IPS-20b (cell line): ENCODE measurements around the gene ARHGAP42.

Experiments
- H3K27ac ChIP-seq: one replicate; pipeline ENCODE4 v1.5.1; 2013; ENCODE audit warnings: low read length
- H3K27me3 ChIP-seq: 2 replicates; pipeline ENCODE4 v1.6.1; 2013; ENCODE audit warnings: mild to moderate bottlenecking, low read length, inconsistent platforms; ENCODE audit not compliant: insufficient read depth
- H3K36me3 ChIP-seq: 2 replicates; pipeline ENCODE4 v1.6.1; 2013; ENCODE audit warnings: low read depth, mild to moderate bottlenecking, inconsistent platforms, low read length, moderate library complexity; ENCODE audit not compliant: insufficient read depth
- H3K4me1 ChIP-seq: 2 replicates; pipeline ENCODE4 v1.6.1; 2013; ENCODE audit warnings: mild to moderate bottlenecking, control low read depth, inconsistent platforms, low read length, moderate library complexity; ENCODE audit not compliant: insufficient read depth
- H3K4me3 ChIP-seq: 2 replicates; pipeline ENCODE4 v1.5.1; 2013; ENCODE audit warnings: mild to moderate bottlenecking, low read length, inconsistent platforms
- H3K9ac ChIP-seq: 2 replicates; pipeline ENCODE4 v1.6.1; 2013; ENCODE audit warnings: low read depth, mild to moderate bottlenecking, inconsistent platforms, low read length, moderate library complexity
- H3K9me3 ChIP-seq: 2 replicates; pipeline ENCODE4 v1.6.1; 2013; ENCODE audit warnings: mild to moderate bottlenecking, low read depth, low read length, inconsistent platforms; ENCODE audit not compliant: insufficient read depth

ARHGAP42 gene

DNA sequence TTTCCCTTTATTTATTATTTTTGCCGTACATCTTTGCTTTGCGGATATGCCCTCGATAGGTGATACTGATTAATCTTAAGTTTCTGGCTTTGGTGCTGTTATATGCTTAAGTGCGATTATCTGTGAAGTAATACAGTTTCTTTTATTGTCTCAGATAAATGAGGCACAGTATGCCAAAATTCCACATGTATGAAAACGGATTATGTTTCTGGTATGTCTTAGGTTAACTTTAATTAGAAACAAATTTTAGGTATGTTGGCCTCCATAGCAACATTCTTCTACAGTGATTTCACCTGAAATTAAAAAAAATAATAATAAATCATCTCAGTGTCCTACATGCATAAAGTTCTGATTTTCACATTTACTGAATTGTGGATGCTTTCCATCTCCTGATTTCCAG is 119.2 kb downstream of the ARHGAP42 start:
- H3K9me3 ChIP-seq: no peaks in the 10 kb centered on the region
- no peak overlapping the region for H3K9ac ChIP-seq
- no peaks in the 10 kb centered on the region for H3K36me3 ChIP-seq
- H3K27me3 ChIP-seq: no peaks in the 10 kb centered on the region
- H3K27ac ChIP-seq: no peak overlapping the region
- peaks cover 7% of the 10 kb centered on the region; the same call in 1 of the 2 replicates for H3K4me1 ChIP-seq
- H3K4me3 ChIP-seq: no peak overlapping the region

DNA sequence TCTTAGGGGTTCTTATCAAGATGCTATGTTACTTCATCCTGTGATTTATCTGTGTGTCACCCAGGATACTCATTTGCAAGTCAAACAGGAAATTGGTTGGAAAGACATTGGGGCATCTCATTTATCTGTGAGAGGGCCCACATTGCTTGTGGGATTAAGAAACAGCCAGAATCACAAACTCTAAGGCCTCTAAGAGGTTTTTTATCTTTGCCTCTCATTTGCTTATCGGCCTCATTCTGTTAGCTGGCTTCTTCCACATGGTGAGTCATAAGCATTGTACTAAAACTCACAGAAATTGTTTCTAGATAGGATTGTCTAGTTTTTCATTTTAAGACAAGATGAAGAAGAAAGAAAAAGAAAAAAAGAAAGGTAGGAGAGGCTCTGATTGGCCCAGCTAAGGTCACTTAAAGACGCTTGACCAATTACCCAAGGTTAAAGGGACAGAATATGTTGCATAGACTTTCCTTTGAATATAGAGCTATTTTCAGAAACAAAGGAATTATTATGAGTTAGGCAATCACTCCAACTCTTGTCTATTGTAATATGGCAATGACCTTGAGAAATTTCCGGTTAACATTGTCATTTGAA is 121.9 kb downstream of the ARHGAP42 start:
- no peak overlapping the region for H3K27ac ChIP-seq
- H3K27me3 ChIP-seq: no peaks in the 10 kb centered on the region
- H3K36me3 ChIP-seq: no peaks in the 10 kb centered on the region
- no peaks in the 10 kb centered on the region for H3K9me3 ChIP-seq
- H3K9ac ChIP-seq: peak overlapping the region; percentile 50; the same call in 1 of the 2 replicates
- H3K4me1 ChIP-seq: peaks cover 15% of the 10 kb centered on the region; the same call in 1 of the 2 replicates
- no peak overlapping the region for H3K4me3 ChIP-seq

- H3K27me3 ChIP-seq: no peaks in the 10 kb centered on the region
- H3K4me1 ChIP-seq: peaks cover 15% of the 10 kb centered on the region; the same call in 1 of the 2 replicates
- no peak overlapping the region for H3K27ac ChIP-seq
- H3K9ac ChIP-seq: no peak overlapping the region
- H3K9me3 ChIP-seq: no peaks in the 10 kb centered on the region
- no peaks in the 10 kb centered on the region for H3K36me3 ChIP-seq
- H3K4me3 ChIP-seq: no peak overlapping the region
Measured at GRCh38 chr11:100810146-100810545, 123.1 kb downstream of the ARHGAP42 start.

DNA sequence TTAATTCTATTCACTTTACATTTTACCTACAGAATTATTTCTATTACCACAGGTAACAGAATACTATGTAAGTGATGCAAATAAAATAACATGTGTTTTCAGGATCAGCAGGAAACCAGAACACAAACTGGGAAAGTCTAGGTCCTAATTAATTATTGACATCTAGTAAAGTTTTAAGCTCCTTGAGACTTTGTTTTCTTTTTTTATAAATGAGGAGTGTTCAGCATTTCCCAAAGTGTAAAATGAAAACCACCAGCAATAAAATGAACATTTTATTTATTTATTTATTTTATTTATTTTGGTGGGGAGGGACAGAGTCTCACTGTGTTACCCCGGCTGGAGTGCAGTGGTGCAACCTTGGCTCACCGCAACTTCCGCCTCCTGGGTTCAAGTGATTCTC is 123.6 kb downstream of the ARHGAP42 start:
- no peak overlapping the region for H3K9ac ChIP-seq
- H3K4me1 ChIP-seq: peaks cover 15% of the 10 kb centered on the region; the same call in 1 of the 2 replicates
- no peaks in the 10 kb centered on the region for H3K9me3 ChIP-seq
- no peaks in the 10 kb centered on the region for H3K36me3 ChIP-seq
- H3K27ac ChIP-seq: no peak overlapping the region
- no peak overlapping the region for H3K4me3 ChIP-seq
- no peaks in the 10 kb centered on the region for H3K27me3 ChIP-seq

DNA sequence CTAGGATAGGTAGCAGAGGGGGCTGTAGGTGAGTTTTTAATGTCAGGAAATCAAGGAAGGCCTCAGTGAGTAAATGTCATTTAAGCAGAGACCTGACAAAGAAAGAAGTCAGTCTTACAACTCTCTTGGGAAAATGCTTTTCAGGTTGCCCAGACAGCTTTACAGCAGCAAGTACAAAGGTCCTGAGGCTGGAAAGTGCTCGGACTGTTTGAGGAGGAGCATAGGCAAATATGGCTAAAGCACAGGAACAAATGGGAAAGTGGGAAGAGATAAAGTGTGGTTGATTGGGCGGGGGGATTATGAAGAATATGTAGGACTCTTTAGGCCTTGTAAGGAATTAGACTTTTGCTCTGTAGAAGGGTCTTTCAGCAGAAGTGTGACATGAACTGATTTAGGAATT is 125.4 kb downstream of the ARHGAP42 start:
- H3K27me3 ChIP-seq: no peaks in the 10 kb centered on the region
- H3K9me3 ChIP-seq: no peaks in the 10 kb centered on the region
- H3K36me3 ChIP-seq: no peaks in the 10 kb centered on the region
- H3K27ac ChIP-seq: no peak overlapping the region
- no peak overlapping the region for H3K9ac ChIP-seq
- H3K4me1 ChIP-seq: peaks cover 15% of the 10 kb centered on the region; the same call in 1 of the 2 replicates
- no peak overlapping the region for H3K4me3 ChIP-seq

- H3K9ac ChIP-seq: no peak overlapping the region
- no peaks in the 10 kb centered on the region for H3K36me3 ChIP-seq
- no peaks in the 10 kb centered on the region for H3K9me3 ChIP-seq
- H3K27me3 ChIP-seq: no peaks in the 10 kb centered on the region
- H3K27ac ChIP-seq: no peak overlapping the region
- H3K4me1 ChIP-seq: peaks cover 8% of the 10 kb centered on the region
- H3K4me3 ChIP-seq: no peak overlapping the region
Measured at GRCh38 chr11:100815787-100816330, 128.8 kb downstream of the ARHGAP42 start.

DNA sequence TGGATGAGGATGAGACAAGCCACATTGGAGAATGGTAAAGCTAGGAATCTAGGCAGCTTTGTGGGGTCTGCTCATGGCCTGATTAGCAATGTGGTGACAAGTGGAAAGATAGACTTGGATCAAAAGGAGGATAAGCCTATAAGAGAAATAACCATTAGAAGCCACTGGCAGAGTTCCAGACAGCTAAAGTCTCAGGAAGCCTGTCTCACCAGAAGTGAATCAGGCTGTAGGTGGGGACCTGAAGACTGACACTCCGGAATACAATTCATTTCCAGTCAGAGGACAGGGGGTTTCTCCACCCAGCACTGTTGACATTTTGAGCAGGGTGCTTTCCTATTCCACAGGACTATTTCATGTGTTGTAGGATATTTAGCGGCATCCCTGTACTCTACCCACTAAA is 129.7 kb downstream of the ARHGAP42 start:
- H3K4me1 ChIP-seq: peaks cover 16% of the 10 kb centered on the region
- H3K27ac ChIP-seq: no peak overlapping the region
- no peaks in the 10 kb centered on the region for H3K36me3 ChIP-seq
- no peaks in the 10 kb centered on the region for H3K27me3 ChIP-seq
- no peak overlapping the region for H3K4me3 ChIP-seq
- no peaks in the 10 kb centered on the region for H3K9me3 ChIP-seq
- no peak overlapping the region for H3K9ac ChIP-seq

- Histone ChIP-seq H3K4me1 (peaks cover 16% of the 10 kb centered on the region), H3K4me3 (no peak overlapping the region), H3K36me3 (no peaks in the 10 kb centered on the region), H3K27ac (no peak overlapping the region), H3K9me3 (no peaks in the 10 kb centered on the region), H3K9ac (no peak overlapping the region), H3K27me3 (no peaks in the 10 kb centered on the region)
Measured at GRCh38 chr11:100817620-100818019, 130.5 kb downstream of the ARHGAP42 start.

- peaks cover 27% of the 10 kb centered on the region for H3K4me1 ChIP-seq
- no peaks in the 10 kb centered on the region for H3K27me3 ChIP-seq
- no peak overlapping the region for H3K9ac ChIP-seq
- H3K36me3 ChIP-seq: no peaks in the 10 kb centered on the region
- no peak overlapping the region for H3K4me3 ChIP-seq
- H3K27ac ChIP-seq: no peak overlapping the region
- H3K9me3 ChIP-seq: no peaks in the 10 kb centered on the region
Measured at GRCh38 chr11:100820621-100821020, 133.5 kb downstream of the ARHGAP42 start.

- Histone ChIP-seq H3K27me3 (no peaks in the 10 kb centered on the region), H3K4me3 (no peak overlapping the region), H3K9ac (no peak overlapping the region), H3K9me3 (no peaks in the 10 kb centered on the region), H3K4me1 (peaks cover 29% of the 10 kb centered on the region), H3K36me3 (no peaks in the 10 kb centered on the region), H3K27ac (no peak overlapping the region)
Measured at GRCh38 chr11:100821198-100821597, 134.1 kb downstream of the ARHGAP42 start.

DNA sequence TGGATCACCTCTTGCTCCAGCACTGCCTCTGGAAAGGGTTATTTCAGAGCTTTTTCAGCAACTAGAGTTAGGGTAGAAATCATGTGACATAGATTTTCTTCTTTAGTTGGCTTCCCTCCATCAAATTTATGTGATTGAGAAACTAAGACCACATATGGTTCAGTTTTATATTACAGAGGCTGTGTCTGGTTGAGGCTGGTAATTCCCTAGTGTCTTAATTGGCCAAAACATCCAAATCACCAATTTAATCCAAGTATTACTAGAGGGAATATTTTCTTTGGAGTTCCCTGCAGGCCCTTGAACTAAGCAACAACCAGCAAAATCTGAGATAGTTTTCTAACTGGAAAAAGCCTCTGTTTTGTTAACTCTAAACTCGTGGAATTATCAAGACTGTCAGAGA is 136.3 kb downstream of the ARHGAP42 start:
- no peak overlapping the region for H3K4me3 ChIP-seq
- no peaks in the 10 kb centered on the region for H3K36me3 ChIP-seq

GRCh38 chr11:100824041-100824809 is 137.1 kb downstream of the ARHGAP42 start:
- H3K27ac ChIP-seq: no peak overlapping the region
- H3K27me3 ChIP-seq: no peaks in the 10 kb centered on the region
- H3K4me3 ChIP-seq: 0 out of 2 replicates have a peak overlapping the region, but pooled peaks have one; percentile 9
- H3K9ac ChIP-seq: peak overlapping the region; percentile 27; the same call in 1 of the 2 replicates
- no peaks in the 10 kb centered on the region for H3K36me3 ChIP-seq
- H3K9me3 ChIP-seq: no peaks in the 10 kb centered on the region
- peaks cover 43% of the 10 kb centered on the region for H3K4me1 ChIP-seq

More for the DNA sequence above, 136.3 kb downstream of the ARHGAP42 start:
- no peaks in the 10 kb centered on the region for H3K27me3 ChIP-seq
- 0 out of 2 replicates have a peak overlapping the region, but pooled peaks have one; percentile 19 for H3K9ac ChIP-seq
- H3K27ac ChIP-seq: no peak overlapping the region
- no peaks in the 10 kb centered on the region for H3K9me3 ChIP-seq
- H3K4me1 ChIP-seq: peaks cover 42% of the 10 kb centered on the region
